MCF 10A (cell line): ENCODE measurements around the gene SSBP2. TPM values are rescaled to one million over a fixed set of nuclear protein-coding genes. Genes with fewer than 3 reads are reported as not detected.

Experiments used
- BruUV-seq: library from RNA; stranded (reverse); fragments of 400-500 nt; replicated peaks from 2 replicates; lab custom pipeline; 2021; lab: Mats Ljungman, UMichigan
- CTCF ChIA-PET: fragments of 300-600 bp; sonication (Branson Sonifier 250); formaldehyde crosslinking; extraction: SDS; loops from one replicate; lab custom pipeline; 2021; ENCODE audit warnings: antibody characterized with exemption, inconsistent platforms; lab: Yijun Ruan, JAX
- POLR2A ChIA-PET: fragments of 300-600, 350-650 bp; sonication (Branson Sonifier 250); formaldehyde crosslinking; extraction: SDS; loops from one replicate; lab custom pipeline; 2020; ENCODE audit warnings: antibody characterized with exemption, inconsistent platforms; lab: Yijun Ruan, JAX
- DNase-seq: peaks from one replicate; pipeline ENCODE4 v3.0.0-alpha.2; 2018; ENCODE audit not compliant: unreplicated experiment
- H3K27ac Mint-ChIP-seq: one replicate; pipeline ENCODE4 v1.8.0; 2022; ENCODE audit warnings: mild to moderate bottlenecking, low read depth, mixed read lengths; ENCODE audit not compliant: unreplicated experiment
- H3K27me3 Mint-ChIP-seq: one replicate; pipeline ENCODE4 v1.8.0; 2022; ENCODE audit warnings: mixed read lengths; ENCODE audit not compliant: insufficient read depth, unreplicated experiment
- H3K36me3 Mint-ChIP-seq: one replicate; pipeline ENCODE4 v1.8.0; 2022; ENCODE audit warnings: mild to moderate bottlenecking, moderate library complexity, mixed read lengths; ENCODE audit not compliant: insufficient read depth, unreplicated experiment
- H3K4me1 Mint-ChIP-seq: one replicate; pipeline ENCODE4 v1.8.0; 2022; ENCODE audit warnings: mixed read lengths; ENCODE audit not compliant: insufficient read depth, unreplicated experiment
- H3K4me3 Mint-ChIP-seq: one replicate; pipeline ENCODE4 v1.8.0; 2022; ENCODE audit warnings: mild to moderate bottlenecking, moderate library complexity, mixed read lengths; ENCODE audit not compliant: unreplicated experiment
- H3K9me3 Mint-ChIP-seq: one replicate; pipeline ENCODE4 v1.8.0; 2022; ENCODE audit warnings: mixed read lengths; ENCODE audit not compliant: unreplicated experiment
- CTCF ChIP-seq: fragments of 200-600 bp; IDR thresholded peaks from one replicate; pipeline ENCODE4 v1.8.0; 2022; ENCODE audit warnings: antibody characterized with exemption, mild to moderate bottlenecking; ENCODE audit not compliant: unreplicated experiment
- intact Hi-C: fragments of 100-400 bp; cut with micrococcal nuclease; formaldehyde crosslinking; loops from 2 replicates; pipeline ENCODE4 v1.14.1; 2022
- total RNA-seq: library from RNA; stranded (reverse); gene quantifications from 2 replicates; pipeline ENCODE4 v1.2.3, GENCODE V29; 2022

SSBP2 gene
- total RNA-seq, 1 experiment from 2014 or later: 52.7 TPM

- DNase-seq: no peak
- intact Hi-C loops: no loop called here
- peaks cover 7% of the 10 kb centered on the region for H3K36me3 Mint-ChIP-seq
- TF ChIP-seq CTCF: no peak
- no TSS peak for BruUV-seq
- peaks cover 8% of the 10 kb centered on the region for H3K9me3 Mint-ChIP-seq
- H3K4me1 Mint-ChIP-seq: peaks cover 31% of the 10 kb centered on the region
- H3K27ac Mint-ChIP-seq: no peak overlapping the region
- ChIA-PET POLR2A (interaction anchor here (0.7 to 6.2 kb wide), 3 partner anchors 10 to 26 kb away, joined by 3 to 82 read pairs (median 3); partner anchors contain the start of gene SSBP2), CTCF (interaction anchor here (0.6 to 1.1 kb wide), 4 partner anchors 14 to 75 kb away, joined by 3 to 4 read pairs (median 4); no protein-coding TSS in a partner anchor)
- no peak overlapping the region for H3K4me3 Mint-ChIP-seq
- H3K27me3 Mint-ChIP-seq: no peaks in the 10 kb centered on the region
Observed at GRCh38 chr5:81776258-81776657, 25.4 kb upstream of the SSBP2 start.

- ChIA-PET CTCF (no interaction called here), POLR2A (interaction anchor here (1.2 to 3.1 kb wide), 2 partner anchors 19 to 23 kb away, joined by 6 to 15 read pairs; partner anchors contain the start of gene SSBP2)
- no peak for TF ChIP-seq CTCF
- H3K27me3 Mint-ChIP-seq: no peaks in the 10 kb centered on the region
- peaks cover 14% of the 10 kb centered on the region for H3K9me3 Mint-ChIP-seq
- H3K27ac Mint-ChIP-seq: no peak overlapping the region
- no peak overlapping the region for H3K4me3 Mint-ChIP-seq
- no peak for DNase-seq
- intact Hi-C loops: no loop called here
- H3K36me3 Mint-ChIP-seq: peaks cover 7% of the 10 kb centered on the region
- peaks cover 28% of the 10 kb centered on the region for H3K4me1 Mint-ChIP-seq
- BruUV-seq: no TSS peak
Observed at GRCh38 chr5:81774374-81774773, 23.5 kb upstream of the SSBP2 start.

- TF ChIP-seq CTCF: no peak
- H3K9me3 Mint-ChIP-seq: peaks cover 14% of the 10 kb centered on the region
- H3K4me3 Mint-ChIP-seq: no peak overlapping the region
- H3K27ac Mint-ChIP-seq: peak overlapping the region; percentile 63
- intact Hi-C loops: no loop called here
- POLR2A ChIA-PET: interaction anchor here (1.2 to 3.1 kb wide), 2 partner anchors 18 to 23 kb away, joined by 6 to 15 read pairs; partner anchors contain the start of gene SSBP2
- peaks cover 7% of the 10 kb centered on the region for H3K36me3 Mint-ChIP-seq
- CTCF ChIA-PET: interaction anchor here (0.7 to 1.2 kb wide), 2 partner anchors 10 to 19 kb away, joined by 3 to 4 read pairs; no protein-coding TSS in a partner anchor
- no TSS peak for BruUV-seq
- no peak for DNase-seq
- no peaks in the 10 kb centered on the region for H3K27me3 Mint-ChIP-seq
- H3K4me1 Mint-ChIP-seq: peaks cover 28% of the 10 kb centered on the region
Observed at GRCh38 chr5:81773574-81773973, 22.7 kb upstream of the SSBP2 start.

GRCh38 chr5:81773161-81773560 lies 22.3 kb upstream of the SSBP2 start:
- H3K27me3 Mint-ChIP-seq: no peaks in the 10 kb centered on the region
- no peak overlapping the region for H3K4me3 Mint-ChIP-seq
- BruUV-seq: no TSS peak
- H3K4me1 Mint-ChIP-seq: peaks cover 28% of the 10 kb centered on the region
- ChIA-PET POLR2A (interaction anchor here (1.0 to 3.1 kb wide), 5 partner anchors 10 to 22 kb away, joined by 3 to 15 read pairs (median 6); partner anchors contain the start of gene SSBP2), CTCF (interaction anchor here (0.7 to 1.6 kb wide), 3 partner anchors 9 to 18 kb away, joined by 3 to 4 read pairs (median 4); no protein-coding TSS in a partner anchor)
- TF ChIP-seq CTCF: no peak
- H3K27ac Mint-ChIP-seq: peak overlapping the region; percentile 63
- intact Hi-C loops: no loop called here
- no peak for DNase-seq
- H3K9me3 Mint-ChIP-seq: peaks cover 14% of the 10 kb centered on the region
- H3K36me3 Mint-ChIP-seq: peaks cover 7% of the 10 kb centered on the region
